Psoas muscle (tissue), 8 donors: ENCODE measurements around the gene FXN. TPM values are rescaled to one million over a fixed set of nuclear protein-coding genes. Genes with fewer than 3 reads are reported as not detected.

Experiments
- ATAC-seq, 4 donors: fragments of 200-7000 bp; cut with Tn5 transposase; one replicate each; pipeline ENCODE4 v1.9.1; 2020; ENCODE audit warnings: moderate library complexity in 3 of 4, mild to moderate bottlenecking in 2 of 4
- DNase-seq, 2 donors: peaks; one replicate each; pipeline ENCODE4 v3.0.0-alpha.2; 2020
- H3K27ac ChIP-seq: fragments of 200-600 bp; one replicate; pipeline ENCODE4 v1.8.0; 2022
- H3K27me3 ChIP-seq, 3 donors: fragments of 200-600 bp in 1 of 3; one replicate each; pipeline versions ENCODE4 v1.6.1 to v1.8.0; 2013 to 2022; ENCODE audit warnings: low read length in 2 of 3, mild to moderate bottlenecking in 2 of 3, moderate library complexity in 1 of 3; ENCODE audit not compliant: insufficient read depth in 3 of 3
- H3K36me3 ChIP-seq, 2 donors: fragments of 200-600 bp in 1 of 2; one replicate each; pipeline versions ENCODE4 v1.6.1 to v1.8.0; 2013 to 2022; ENCODE audit warnings: low read depth in 1 of 2, mild to moderate bottlenecking in 1 of 2, moderate library complexity in 1 of 2; ENCODE audit not compliant: insufficient read depth in 1 of 2
- H3K4me1 ChIP-seq: fragments of 200-600 bp; one replicate; pipeline ENCODE4 v1.8.0; 2022
- H3K4me3 ChIP-seq: fragments of 200-600 bp; one replicate; pipeline ENCODE4 v1.8.0; 2022; ENCODE audit warnings: mild to moderate bottlenecking
- H3K9me3 ChIP-seq: fragments of 200-600 bp; one replicate; pipeline ENCODE4 v1.8.0; 2022
- CTCF ChIP-seq: fragments of 200-600 bp; IDR thresholded peaks from one replicate; pipeline ENCODE4 v1.8.0; 2022; ENCODE audit warnings: antibody characterized with exemption
- WGBS, 3 donors: extraction: QIAGEN DNeasy Blood & Tissue Kit; methylation state at CpG; one replicate each; pipeline versions ENCODE4 v1.1.6 to v1.1.7; 2013; 5-methylcytosine and 5-hydroxymethylcytosine counted together
- intact Hi-C, 2 donors: fragments of 100-400 bp; cut with DNase I; formaldehyde crosslinking; loops; one replicate each; pipeline versions ENCODE4 v1.11.0 to v1.14.2; 2022
- polyA plus RNA-seq, 3 donors: library from polyadenylated mRNA; stranded (reverse); fragments of 200-250 nt; gene quantifications; one replicate each; pipeline ENCODE4 v1.2.3, GENCODE V29; 2013
- total RNA-seq, 4 donors: library from RNA; stranded (reverse); fragmentation: NEBNext Ultra II Directional in 2 of 4; extraction: Animal tissue kit (Norgen Biotek cat#: 25700) in 2 of 4; gene quantifications; one replicate each; pipeline versions ENCODE4 v1.2.1 to v1.2.4, GENCODE V29; 2021 to 2023
- donor health status: healthy with polysubstance abuse.
- donor health status: DM: no; HTN: no; CAD: no; lungs with moderate emphysema.
- donor health status: Bipolar disorder and iron deficiency.
- donor health status: healthy.
- donor health status: DM: yes; HTN: yes; CAD: no.
- donor health status: DM: no; HTN: no; CAD: no.
- donor health status: DM: no; HTN: no; CAD: no.
- donor health status: DM: yes; HTN: yes; CAD: no.

Gene FXN
- total and polyA plus RNA-seq, 7 donors: 10.4 to 25.0 (median 19.0) TPM

GRCh38 chr9:69121155-69122081 lies 85.9 kb downstream of the FXN start:
- no peaks in the 10 kb centered on the region for H3K4me1 ChIP-seq
- H3K4me3 ChIP-seq: peak overlapping the region; percentile 77
- DNase-seq (peak; percentile 29 to 70), ATAC-seq (peak; percentile 75 to 89 (median 82))
- H3K27me3 ChIP-seq: no peaks in the 10 kb centered on the region
- WGBS, 3 donors: 0 to 1% (median 1%) methylated on average over 70 to 86 of the region's 86 CpGs
- no peaks in the 10 kb centered on the region for H3K9me3 ChIP-seq
- peak overlapping the region; percentile 11 for H3K27ac ChIP-seq
- TF ChIP-seq CTCF: no peak
- intact Hi-C loops: no loop called here
- no peaks in the 10 kb centered on the region for H3K36me3 ChIP-seq

- Histone ChIP-seq H3K27ac (peak overlapping the region; percentile 11), H3K9me3 (no peaks in the 10 kb centered on the region), H3K4me3 (peak overlapping the region; percentile 77), H3K4me1 (no peaks in the 10 kb centered on the region), H3K36me3 (no peaks in the 10 kb centered on the region), H3K27me3 (no peaks in the 10 kb centered on the region)
- ATAC-seq (peak; percentile 71 to 86 (median 76)), DNase-seq (peak; percentile 44 to 73)
- intact Hi-C loops: no loop called here
- no peak for TF ChIP-seq CTCF
- WGBS, 3 donors: 1 to 2% (median 2%) methylated on average over 28 of the region's 28 CpGs
Measured at GRCh38 chr9:69122082-69122548, 86.6 kb downstream of the FXN start.

GRCh38 chr9:69122549-69123141 lies 87.1 kb downstream of the FXN start:
- no peak overlapping the region for H3K27ac ChIP-seq
- intact Hi-C loops: no loop called here
- DNase-seq (no peak), ATAC-seq (no peak)
- 51 to 63% (median 56%) methylated on average over 16 of the region's 16 CpGs for WGBS, 3 donors
- no peaks in the 10 kb centered on the region for H3K4me1 ChIP-seq
- H3K36me3 ChIP-seq: no peaks in the 10 kb centered on the region
- no peaks in the 10 kb centered on the region for H3K9me3 ChIP-seq
- peak overlapping the region; percentile 77 for H3K4me3 ChIP-seq
- TF ChIP-seq CTCF: no peak
- H3K27me3 ChIP-seq: no peaks in the 10 kb centered on the region

- intact Hi-C loops: no loop called here
- peak in 1 of 4 donors; percentile 16 for ATAC-seq
- Histone ChIP-seq H3K36me3 (no peaks in the 10 kb centered on the region), H3K4me3 (no peak overlapping the region), H3K4me1 (no peaks in the 10 kb centered on the region), H3K9me3 (no peaks in the 10 kb centered on the region), H3K27me3 (no peaks in the 10 kb centered on the region), H3K27ac (no peak overlapping the region)
- TF ChIP-seq CTCF: no peak
- 75 to 79% (median 75%) methylated on average over 16 of the region's 16 CpGs for WGBS, 3 donors
- no peak for DNase-seq
Measured at GRCh38 chr9:69130456-69131441, 95.2 kb downstream of the FXN start.
